ENCODE results near the gene IRF2BP2. TPM values are rescaled to one million over a fixed set of nuclear protein-coding genes. Genes with fewer than 3 reads are reported as not detected.

IRF2BP2 gene
- total and polyA plus RNA-seq, 2 donors (not counting 1 experiment from before 2014, with no cell fraction given) = 126 to 255 TPM

- POLR2A ChIA-PET = no interaction called here
- H3K27me3 Mint-ChIP-seq = no peaks in the 10 kb centered on the region
- Histone ChIP-seq H3K9ac (ENCODE audit: low read length) (no peak overlapping the region), H3K4me2 (replicated peaks; ENCODE audit: low read depth, low read length, poor library complexity, severe bottlenecking) (no peak overlapping the region), H3K4me3 (ENCODE audit: control extremely low read depth in 1 of 5, extremely low read depth in 1 of 5, insufficient read depth in 1 of 5, low read depth in 2 of 5, low read length in 4 of 5) (no peak overlapping the region), H3K9me3 (ENCODE audit: control extremely low read depth in 1 of 3, control insufficient read depth in 2 of 3, insufficient read depth in 1 of 3, low read length in 2 of 3) (no peaks in the 10 kb centered on the region), H3K36me3 (replicated peaks in 1 of 2; ENCODE audit: control extremely low read depth in 1 of 2, control insufficient read depth in 1 of 2, extremely low read depth in 1 of 2, insufficient read depth in 2 of 2, low read length in 1 of 2) (no peaks in the 10 kb centered on the region), H4K20me1 (ENCODE audit: control insufficient read depth, insufficient read depth, low read length, poor library complexity, severe bottlenecking) (no peaks in the 10 kb centered on the region), H3K4me1 (ENCODE audit: control insufficient read depth in 2 of 2, insufficient read depth in 2 of 2, low read length in 2 of 2) (peaks cover 6 to 7% of the 10 kb centered on the region in 2 donors), H3K79me2 (ENCODE audit: control insufficient read depth, insufficient read depth, low read length) (no peaks in the 10 kb centered on the region), H3K27ac (ENCODE audit: low read length in 2 of 2) (no peak overlapping the region), H3K27me3 (replicated peaks in 1 of 4; ENCODE audit: control extremely low read depth in 1 of 4, control insufficient read depth in 3 of 4, insufficient read depth in 4 of 4, low read length in 3 of 4) (no peaks in the 10 kb centered on the region), H2AFZ (ENCODE audit: insufficient read depth, low read depth, low read length, poor library complexity, severe bottlenecking) (no peak overlapping the region)
- ATAC-seq (ENCODE audit: low read depth) = no peak
- no peak for DNase-seq
- peaks cover 9% of the 10 kb centered on the region for H3K4me1 Mint-ChIP-seq
- no peak overlapping the region for H3K4me3 Mint-ChIP-seq
- CTCF ChIA-PET = no interaction called here
- no peaks in the 10 kb centered on the region for H3K9me3 Mint-ChIP-seq (ENCODE audit: insufficient read depth)
- intact Hi-C loops (cut with micrococcal nuclease) = no loop called here
- H3K27ac Mint-ChIP-seq = no peak overlapping the region
- TF ChIP-seq EZH2 (IDR thresholded peaks at IDR 0.05; ENCODE audit: borderline replicate concordance, insufficient read depth, low read depth, low read length, poor library complexity, severe bottlenecking) = no peak
- TF ChIP-seq, protein P1, sequence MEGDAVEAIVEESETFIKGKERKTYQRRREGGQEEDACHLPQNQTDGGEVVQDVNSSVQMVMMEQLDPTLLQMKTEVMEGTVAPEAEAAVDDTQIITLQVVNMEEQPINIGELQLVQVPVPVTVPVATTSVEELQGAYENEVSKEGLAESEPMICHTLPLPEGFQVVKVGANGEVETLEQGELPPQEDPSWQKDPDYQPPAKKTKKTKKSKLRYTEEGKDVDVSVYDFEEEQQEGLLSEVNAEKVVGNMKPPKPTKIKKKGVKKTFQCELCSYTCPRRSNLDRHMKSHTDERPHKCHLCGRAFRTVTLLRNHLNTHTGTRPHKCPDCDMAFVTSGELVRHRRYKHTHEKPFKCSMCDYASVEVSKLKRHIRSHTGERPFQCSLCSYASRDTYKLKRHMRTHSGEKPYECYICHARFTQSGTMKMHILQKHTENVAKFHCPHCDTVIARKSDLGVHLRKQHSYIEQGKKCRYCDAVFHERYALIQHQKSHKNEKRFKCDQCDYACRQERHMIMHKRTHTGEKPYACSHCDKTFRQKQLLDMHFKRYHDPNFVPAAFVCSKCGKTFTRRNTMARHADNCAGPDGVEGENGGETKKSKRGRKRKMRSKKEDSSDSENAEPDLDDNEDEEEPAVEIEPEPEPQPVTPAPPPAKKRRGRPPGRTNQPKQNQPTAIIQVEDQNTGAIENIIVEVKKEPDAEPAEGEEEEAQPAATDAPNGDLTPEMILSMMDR (IDR thresholded peaks at IDR 0.05) = no peak
- no CpG with 5 or more reads among the region's 3 CpGs for WGBS (ENCODE audit: insufficient coverage)
Measured at GRCh38 chr1:234621127-234621468, 11.1 kb upstream of the IRF2BP2 start.

- H3K27me3 Mint-ChIP-seq = no peaks in the 10 kb centered on the region
- DNase-seq (no peak), ATAC-seq (ENCODE audit: low read depth) (no peak)
- H3K4me1 Mint-ChIP-seq = peaks cover 9% of the 10 kb centered on the region
- intact Hi-C loops (cut with micrococcal nuclease) = no loop called here
- H4K20me1 ChIP-seq (ENCODE audit: control insufficient read depth, insufficient read depth, low read length, poor library complexity, severe bottlenecking) = no peaks in the 10 kb centered on the region
- peaks cover 5 to 6% of the 10 kb centered on the region in 2 donors for H3K4me1 ChIP-seq (ENCODE audit: control insufficient read depth in 2 of 2, insufficient read depth in 2 of 2, low read length in 2 of 2)
- H3K9me3 Mint-ChIP-seq (ENCODE audit: insufficient read depth) = no peaks in the 10 kb centered on the region
- H3K36me3 ChIP-seq (replicated peaks in 1 of 2; ENCODE audit: control extremely low read depth in 1 of 2, control insufficient read depth in 1 of 2, extremely low read depth in 1 of 2, insufficient read depth in 2 of 2, low read length in 1 of 2) = no peaks in the 10 kb centered on the region
- H3K9me3 ChIP-seq (ENCODE audit: control extremely low read depth in 1 of 3, control insufficient read depth in 2 of 3, insufficient read depth in 1 of 3, low read length in 2 of 3) = no peaks in the 10 kb centered on the region
- H3K4me2 ChIP-seq (replicated peaks; ENCODE audit: low read depth, low read length, poor library complexity, severe bottlenecking) = no peak overlapping the region
- H3K27ac ChIP-seq (ENCODE audit: low read length in 2 of 2) = no peak overlapping the region
- no peaks in the 10 kb centered on the region for H3K27me3 ChIP-seq (replicated peaks in 1 of 4; ENCODE audit: control extremely low read depth in 1 of 4, control insufficient read depth in 3 of 4, insufficient read depth in 4 of 4, low read length in 3 of 4)
- no peak overlapping the region for H3K9ac ChIP-seq (ENCODE audit: low read length)
- no peak overlapping the region for H3K4me3 ChIP-seq (ENCODE audit: control extremely low read depth in 1 of 5, extremely low read depth in 1 of 5, insufficient read depth in 1 of 5, low read depth in 2 of 5, low read length in 4 of 5)
- H3K79me2 ChIP-seq (ENCODE audit: control insufficient read depth, insufficient read depth, low read length) = no peaks in the 10 kb centered on the region
- H3K27ac Mint-ChIP-seq = no peak overlapping the region
- CTCF ChIA-PET = interaction anchor here (1.0 kb wide), 1 partner anchor 121 kb away, joined by 4 read pairs; no protein-coding TSS in a partner anchor
- POLR2A ChIA-PET = interaction anchor here (0.6 kb wide), 1 partner anchor 411 kb away, joined by 5 read pairs; no protein-coding TSS in a partner anchor
- 100% methylated on average over 1 of the region's 6 CpGs for WGBS (ENCODE audit: insufficient coverage)
- H3K4me3 Mint-ChIP-seq = no peak overlapping the region
- no peak overlapping the region for H2AFZ ChIP-seq (ENCODE audit: insufficient read depth, low read depth, low read length, poor library complexity, severe bottlenecking)
- TF ChIP-seq, protein P1 (IDR thresholded peaks at IDR 0.05) = no peak
- TF ChIP-seq EZH2 (IDR thresholded peaks at IDR 0.05; ENCODE audit: borderline replicate concordance, insufficient read depth, low read depth, low read length, poor library complexity, severe bottlenecking) = no peak
Measured at GRCh38 chr1:234620272-234621126, 10.5 kb upstream of the IRF2BP2 start.
